SJSA1 (cell line): Measurements from ENCODE around the gene WSCD1. TPM values are rescaled to one million over a fixed set of nuclear protein-coding genes. Genes with fewer than 3 reads are reported as not detected.

Experiments used
- DNase-seq, 2 experiments: peaks; one replicate each; pipeline ENCODE4 v3.0.0-alpha.2; 2015 to 2020; ENCODE audit warnings: low spot score in 2 of 2, low read depth in 1 of 2
- H3K27ac ChIP-seq: fragments of 250-450 bp; sonication (Bioruptor Pico); 2 replicates; pipeline ENCODE4 v1.5.1; 2020; ENCODE audit warnings: mild to moderate bottlenecking, moderate library complexity
- H3K27me3 ChIP-seq: fragments of 250-450 bp; sonication (Bioruptor Pico); replicated peaks from 2 replicates; pipeline ENCODE4 v1.5.1; 2020; ENCODE audit warnings: mild to moderate bottlenecking, moderate library complexity
- H3K36me3 ChIP-seq: fragments of 250-450 bp; sonication (Bioruptor Pico); 2 replicates; pipeline ENCODE4 v1.5.1; 2020; ENCODE audit warnings: mild to moderate bottlenecking
- H3K4me1 ChIP-seq: fragments of 250-450 bp; sonication (Bioruptor Pico); replicated peaks from 2 replicates; pipeline ENCODE4 v1.6.1; 2021; ENCODE audit warnings: mild to moderate bottlenecking
- H3K4me3 ChIP-seq: fragments of 250-450 bp; sonication (Bioruptor Pico); 2 replicates; pipeline ENCODE4 v1.5.1; 2020; ENCODE audit warnings: mild to moderate bottlenecking
- H3K9me3 ChIP-seq: fragments of 250-450 bp; sonication (Bioruptor Pico); replicated peaks from 2 replicates; pipeline ENCODE4 v1.5.1; 2020; ENCODE audit warnings: mild to moderate bottlenecking
- total RNA-seq: library from RNA; depleted of rRNA; stranded (reverse); fragments of >200 nt; shearing (Covaris generic); gene quantifications from 2 replicates; pipeline ENCODE4 v1.2.3, GENCODE V29; 2014

Gene WSCD1
- total RNA-seq, 1 experiment from 2014 or later, result 0.32 TPM

DNA sequence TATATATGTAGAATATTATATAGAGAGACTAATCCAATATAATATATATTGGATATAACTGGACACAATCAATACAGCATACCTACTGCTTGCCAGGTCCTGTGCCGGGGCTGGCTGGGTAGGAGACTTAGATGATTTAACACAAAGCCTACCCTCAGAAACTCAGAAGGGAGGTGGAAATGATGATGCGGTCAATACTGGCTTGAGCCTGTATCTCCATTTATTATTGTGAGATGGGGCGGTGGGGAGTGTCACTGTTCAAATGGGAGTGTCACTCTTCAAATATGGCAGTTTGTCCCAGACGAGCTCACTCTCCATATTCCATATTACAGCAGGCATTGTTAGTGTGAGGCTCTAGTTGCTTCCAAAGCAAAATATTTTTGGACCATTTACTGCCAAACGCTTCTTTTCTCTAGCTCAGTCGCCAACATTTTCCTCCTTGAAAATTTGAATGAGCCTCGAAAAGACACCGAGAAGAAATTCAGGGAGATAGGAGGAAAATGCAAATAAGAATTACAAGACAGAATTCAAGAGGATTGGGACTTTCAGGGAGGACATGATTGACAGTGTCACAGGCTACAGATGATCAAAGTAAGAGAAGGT, 70.7 kb downstream of the WSCD1 start:
- H3K9me3 ChIP-seq, result 0 out of 2 replicates have a peak, but pooled peaks cover 2% of the 10 kb centered on the region
- no peaks in the 10 kb centered on the region for H3K27me3 ChIP-seq
- no peak for DNase-seq
- no peaks in the 10 kb centered on the region for H3K36me3 ChIP-seq
- no peak overlapping the region for H3K4me3 ChIP-seq
- H3K4me1 ChIP-seq, result no peaks in the 10 kb centered on the region
- H3K27ac ChIP-seq, result no peak overlapping the region

DNA sequence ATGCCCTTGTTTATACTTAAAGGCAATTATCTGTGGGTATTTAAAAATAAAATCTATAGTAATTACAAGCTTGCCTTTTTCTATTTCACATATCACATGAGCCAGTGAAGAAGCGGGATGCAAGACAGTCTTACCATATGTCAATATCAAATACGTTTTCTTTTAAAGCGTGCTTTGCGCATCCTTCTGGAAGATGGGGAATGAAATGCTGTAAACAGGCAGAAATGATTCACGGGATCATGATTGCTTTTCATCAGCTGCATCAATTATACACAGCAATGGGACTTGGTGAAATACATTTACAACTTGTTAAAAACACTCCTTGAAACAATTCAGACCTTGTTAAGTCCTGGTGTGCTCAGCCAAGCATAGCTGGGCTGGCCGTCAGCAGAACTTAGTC, 72.5 kb downstream of the WSCD1 start:
- Histone ChIP-seq H3K27ac (no peak overlapping the region), H3K4me3 (no peak overlapping the region), H3K27me3 (no peaks in the 10 kb centered on the region), H3K4me1 (no peaks in the 10 kb centered on the region), H3K36me3 (no peaks in the 10 kb centered on the region), H3K9me3 (0 out of 2 replicates have a peak, but pooled peaks cover 2% of the 10 kb centered on the region)
- no peak for DNase-seq

DNA sequence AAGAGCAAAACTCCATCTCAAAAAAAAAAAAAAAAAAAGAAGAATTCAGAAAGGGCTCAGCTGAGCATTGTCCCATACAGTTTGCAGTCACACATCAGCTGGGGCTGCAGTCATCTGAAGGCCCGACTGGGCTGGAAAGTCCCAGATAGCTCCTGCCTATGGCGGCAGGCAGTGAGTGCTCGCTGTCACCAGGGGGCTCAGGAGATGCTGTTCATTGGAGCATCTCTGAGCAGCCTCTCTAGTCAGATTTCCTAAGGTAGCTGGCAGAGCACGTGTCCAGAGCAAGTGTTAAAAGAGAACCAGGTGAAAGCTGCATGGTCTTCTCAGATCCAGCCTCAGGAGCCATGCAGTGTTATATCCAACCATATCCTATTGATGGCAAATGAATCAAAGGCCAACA, 75.8 kb downstream of the WSCD1 start:
- Histone ChIP-seq H3K4me3 (no peak overlapping the region), H3K4me1 (no peaks in the 10 kb centered on the region), H3K9me3 (0 out of 2 replicates have a peak, but pooled peaks cover 2% of the 10 kb centered on the region), H3K27ac (no peak overlapping the region), H3K27me3 (no peaks in the 10 kb centered on the region), H3K36me3 (no peaks in the 10 kb centered on the region)
- no peak for DNase-seq

DNA sequence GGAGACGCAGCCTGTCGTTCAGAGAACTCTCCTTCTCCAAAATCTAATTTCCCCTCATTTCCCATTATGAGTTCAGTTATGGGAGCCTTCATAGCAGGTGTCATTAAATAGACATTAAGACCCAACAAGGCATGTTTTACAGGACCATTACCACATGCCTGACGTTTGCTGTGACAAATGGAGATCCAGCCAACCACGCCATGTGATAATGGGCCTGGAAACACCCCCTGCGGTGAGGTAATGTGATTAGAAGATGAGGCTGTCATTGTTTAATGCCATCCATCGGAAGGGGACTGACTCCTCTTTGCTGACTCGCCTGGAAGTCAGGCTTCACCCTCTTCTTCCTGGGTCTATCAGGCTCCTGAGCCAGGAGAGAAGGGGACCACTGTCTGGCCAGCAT, 76.9 kb downstream of the WSCD1 start:
- Histone ChIP-seq H3K9me3 (0 out of 2 replicates have a peak, but pooled peaks cover 2% of the 10 kb centered on the region), H3K4me3 (no peak overlapping the region), H3K36me3 (no peaks in the 10 kb centered on the region), H3K4me1 (no peaks in the 10 kb centered on the region), H3K27ac (no peak overlapping the region), H3K27me3 (no peaks in the 10 kb centered on the region)
- no peak for DNase-seq

DNA sequence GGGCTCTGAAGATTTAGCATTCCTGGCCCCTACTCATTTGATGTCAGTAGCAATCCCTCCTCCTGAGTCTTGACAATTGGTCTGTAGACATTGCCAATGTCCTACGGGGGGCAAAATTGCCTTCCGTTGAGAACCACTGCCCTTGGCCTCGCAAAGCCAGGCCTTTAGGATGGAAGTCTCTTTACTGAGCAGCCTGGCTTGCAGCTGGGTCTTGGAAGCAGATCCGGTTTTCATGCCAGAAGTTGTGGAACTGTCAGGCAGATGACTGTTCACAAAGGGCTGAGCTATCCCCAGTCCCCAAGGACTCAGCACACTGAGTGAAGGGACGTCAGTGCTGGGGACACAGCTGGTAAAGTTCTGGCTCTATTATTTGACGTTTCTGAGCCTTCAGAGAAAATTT, 83.2 kb downstream of the WSCD1 start:
- DNase-seq, result no peak
- Histone ChIP-seq H3K27me3 (no peaks in the 10 kb centered on the region), H3K36me3 (no peaks in the 10 kb centered on the region), H3K4me1 (no peaks in the 10 kb centered on the region), H3K27ac (no peak overlapping the region), H3K9me3 (no peaks in the 10 kb centered on the region), H3K4me3 (no peak overlapping the region)

DNA sequence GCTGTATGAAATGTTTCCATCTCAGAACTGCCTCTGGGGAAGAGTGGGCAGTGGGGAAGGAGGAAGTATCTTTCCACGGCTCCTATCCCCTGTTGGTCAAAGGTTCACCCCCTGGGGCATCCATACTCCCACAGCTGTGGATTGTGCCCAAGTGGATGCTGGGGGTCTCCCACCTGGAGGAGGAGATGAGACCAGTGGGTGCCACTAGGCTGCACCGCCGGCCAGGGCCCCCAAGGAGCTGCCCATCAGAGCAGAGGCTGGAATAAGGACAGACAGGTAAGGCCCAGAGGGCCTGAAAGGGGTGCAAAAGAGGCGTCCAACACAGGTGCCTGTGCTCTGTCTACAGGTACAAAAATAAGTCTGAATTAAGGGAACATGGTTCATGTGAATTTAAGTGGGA, 87.5 kb downstream of the WSCD1 start:
- DNase-seq, result no peak
- H3K27me3 ChIP-seq, result peaks cover 11% of the 10 kb centered on the region; the same call in 1 of the 2 replicates
- no peak overlapping the region for H3K4me3 ChIP-seq
- no peaks in the 10 kb centered on the region for H3K4me1 ChIP-seq
- no peaks in the 10 kb centered on the region for H3K9me3 ChIP-seq
- H3K27ac ChIP-seq, result no peak overlapping the region
- H3K36me3 ChIP-seq, result no peaks in the 10 kb centered on the region

DNA sequence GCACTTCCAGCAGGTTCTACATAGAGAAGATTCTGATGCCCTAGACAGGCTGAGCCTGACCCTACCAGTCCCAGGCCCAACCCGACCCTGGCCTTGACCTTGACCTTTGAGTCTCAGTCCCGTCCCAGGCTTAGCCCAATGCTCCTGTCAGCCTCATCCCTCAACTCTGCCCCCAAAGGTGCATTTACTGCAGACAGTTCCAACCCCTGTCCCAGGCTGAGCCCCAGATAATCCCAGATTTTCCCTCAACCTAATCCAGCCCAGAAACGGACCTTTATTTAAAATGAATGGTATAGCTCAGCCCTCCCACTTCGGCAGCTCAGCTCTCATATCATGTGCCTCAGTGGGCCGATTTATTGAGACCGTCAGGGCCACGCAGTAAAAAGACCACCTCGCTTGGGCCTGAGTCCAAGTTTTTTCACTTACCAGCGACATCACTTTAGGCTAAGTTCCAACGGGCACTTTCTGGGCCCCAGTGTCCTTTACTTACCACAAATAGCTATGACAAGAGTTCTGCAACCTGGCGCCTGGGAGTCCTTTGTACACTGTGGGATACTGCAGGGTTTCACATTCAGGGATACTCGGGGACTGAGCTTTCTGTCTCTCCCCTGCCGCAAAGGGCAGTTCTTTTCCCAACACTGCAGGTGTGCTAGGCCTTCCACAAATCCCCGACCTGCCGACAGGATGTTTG, 89.5 kb downstream of the WSCD1 start:
- H3K9me3 ChIP-seq, result no peaks in the 10 kb centered on the region
- DNase-seq, result no peak
- H3K4me1 ChIP-seq, result no peaks in the 10 kb centered on the region
- H3K4me3 ChIP-seq, result no peak overlapping the region
- no peak overlapping the region for H3K27ac ChIP-seq
- H3K27me3 ChIP-seq, result peaks cover 11% of the 10 kb centered on the region; the same call in 1 of the 2 replicates
- no peaks in the 10 kb centered on the region for H3K36me3 ChIP-seq

DNA sequence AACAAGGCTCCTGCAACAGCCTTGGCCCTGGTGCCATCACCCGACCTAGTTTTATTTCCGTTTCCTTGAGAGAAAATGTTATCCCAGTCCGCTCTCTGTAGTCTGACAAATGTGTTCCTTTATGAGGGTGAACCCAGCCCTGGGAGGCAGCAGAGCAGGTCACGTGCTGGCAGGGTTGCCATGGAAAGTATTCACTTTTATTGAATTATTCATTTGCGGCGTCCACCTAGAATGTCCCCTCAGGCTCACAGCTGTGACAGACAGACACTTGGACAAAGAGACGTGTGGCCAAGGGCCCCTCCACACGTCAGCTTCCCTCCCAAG, 90.0 kb downstream of the WSCD1 start:
- Histone ChIP-seq H3K36me3 (no peaks in the 10 kb centered on the region), H3K27me3 (peaks cover 11% of the 10 kb centered on the region; the same call in 1 of the 2 replicates), H3K4me1 (no peaks in the 10 kb centered on the region), H3K27ac (no peak overlapping the region), H3K4me3 (no peak overlapping the region), H3K9me3 (no peaks in the 10 kb centered on the region)
- DNase-seq, result no peak

DNA sequence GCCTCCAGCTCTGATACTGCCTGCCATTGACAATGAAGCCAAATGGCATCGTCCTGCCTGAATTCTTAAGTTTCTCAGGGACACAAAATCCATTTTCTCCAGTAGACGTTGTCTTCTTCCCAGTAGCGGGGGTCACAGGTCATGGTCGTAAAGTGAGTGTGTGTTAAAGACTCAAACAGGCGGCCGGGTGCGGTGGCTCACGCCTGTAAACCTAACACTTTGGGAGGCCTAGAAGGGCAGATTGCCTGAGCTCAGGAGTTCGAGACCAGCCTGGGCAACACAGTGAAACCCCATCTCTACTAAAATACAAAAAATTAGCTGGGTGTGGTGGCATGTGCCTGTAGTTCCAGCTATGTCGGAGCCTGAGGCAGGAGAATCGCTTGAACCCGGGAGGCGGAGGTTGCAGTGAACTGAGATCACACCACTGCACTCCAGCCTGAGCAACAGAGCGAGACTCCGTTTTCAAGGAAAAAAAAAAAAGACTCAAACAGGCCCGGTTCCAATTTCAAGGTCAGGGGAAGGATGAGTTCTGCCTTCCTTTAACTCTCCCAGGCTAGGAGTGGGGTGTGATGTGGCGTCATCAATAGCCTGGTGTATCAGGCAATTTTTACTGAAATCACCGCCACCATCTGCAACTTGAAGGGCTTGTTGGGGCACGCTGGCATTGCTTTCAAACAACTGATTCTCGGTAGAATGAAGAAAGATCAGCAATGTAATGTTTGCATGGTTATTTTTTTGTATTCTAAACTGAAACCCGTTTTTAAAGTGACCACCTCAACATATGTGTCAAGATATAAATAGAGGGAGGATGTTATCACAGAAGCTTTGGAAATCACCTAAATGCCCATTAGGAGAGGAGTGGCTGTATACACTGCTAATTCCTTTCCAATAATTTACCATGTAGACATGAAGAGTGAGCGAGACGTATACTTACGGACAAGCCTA, 91.0 kb downstream of the WSCD1 start:
- Histone ChIP-seq H3K4me1 (no peaks in the 10 kb centered on the region), H3K27ac (no peak overlapping the region), H3K4me3 (no peak overlapping the region), H3K27me3 (peaks cover 11% of the 10 kb centered on the region; the same call in 1 of the 2 replicates), H3K9me3 (no peaks in the 10 kb centered on the region), H3K36me3 (no peaks in the 10 kb centered on the region)
- no peak for DNase-seq

DNA sequence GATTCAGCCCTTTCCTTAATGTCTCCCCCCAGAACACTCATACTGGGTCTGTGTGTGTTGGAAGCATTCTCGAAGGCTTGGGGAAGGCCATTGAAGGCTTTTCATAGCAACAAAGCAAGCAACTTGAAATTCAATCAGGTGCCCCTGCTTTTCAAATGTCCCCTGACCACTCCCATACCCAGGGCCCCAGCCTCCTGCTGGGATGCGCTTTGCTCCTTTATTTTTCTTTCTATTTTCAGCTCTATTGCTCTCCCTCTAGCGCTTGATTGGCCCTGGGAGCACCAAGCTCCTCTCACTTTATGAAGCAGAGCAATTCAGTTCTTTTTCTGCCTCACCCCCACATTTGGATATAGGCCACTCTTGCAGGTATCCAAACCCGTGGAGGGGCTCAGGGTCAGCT, 92.0 kb downstream of the WSCD1 start:
- Histone ChIP-seq H3K27ac (no peak overlapping the region), H3K27me3 (peaks cover 11% of the 10 kb centered on the region; the same call in 1 of the 2 replicates), H3K4me3 (no peak overlapping the region), H3K4me1 (no peaks in the 10 kb centered on the region), H3K9me3 (no peaks in the 10 kb centered on the region), H3K36me3 (no peaks in the 10 kb centered on the region)
- DNase-seq, result no peak

DNA sequence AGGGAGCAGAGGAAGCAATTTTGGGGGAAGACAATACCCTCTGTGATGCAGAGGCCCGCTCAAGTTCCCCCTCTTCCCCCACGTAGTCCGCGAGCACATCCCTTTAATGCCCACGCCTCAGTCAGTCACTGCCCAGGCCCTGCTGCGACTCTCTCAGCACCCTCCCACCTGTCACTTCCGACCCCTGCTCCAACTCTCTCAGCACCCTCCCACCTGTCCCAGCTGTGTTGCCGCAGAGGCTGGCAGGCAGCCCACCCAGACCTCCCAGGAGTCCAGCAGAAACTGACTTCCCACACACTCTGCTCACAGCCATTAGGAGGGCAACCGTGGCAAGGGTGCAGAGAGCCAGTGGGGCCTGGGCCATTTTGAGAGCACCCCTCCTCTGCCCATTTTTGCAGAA, 92.7 kb downstream of the WSCD1 start:
- Histone ChIP-seq H3K27me3 (peaks cover 11% of the 10 kb centered on the region; the same call in 1 of the 2 replicates), H3K9me3 (no peaks in the 10 kb centered on the region), H3K4me1 (no peaks in the 10 kb centered on the region), H3K4me3 (no peak overlapping the region), H3K27ac (no peak overlapping the region), H3K36me3 (no peaks in the 10 kb centered on the region)
- DNase-seq, result no peak

DNA sequence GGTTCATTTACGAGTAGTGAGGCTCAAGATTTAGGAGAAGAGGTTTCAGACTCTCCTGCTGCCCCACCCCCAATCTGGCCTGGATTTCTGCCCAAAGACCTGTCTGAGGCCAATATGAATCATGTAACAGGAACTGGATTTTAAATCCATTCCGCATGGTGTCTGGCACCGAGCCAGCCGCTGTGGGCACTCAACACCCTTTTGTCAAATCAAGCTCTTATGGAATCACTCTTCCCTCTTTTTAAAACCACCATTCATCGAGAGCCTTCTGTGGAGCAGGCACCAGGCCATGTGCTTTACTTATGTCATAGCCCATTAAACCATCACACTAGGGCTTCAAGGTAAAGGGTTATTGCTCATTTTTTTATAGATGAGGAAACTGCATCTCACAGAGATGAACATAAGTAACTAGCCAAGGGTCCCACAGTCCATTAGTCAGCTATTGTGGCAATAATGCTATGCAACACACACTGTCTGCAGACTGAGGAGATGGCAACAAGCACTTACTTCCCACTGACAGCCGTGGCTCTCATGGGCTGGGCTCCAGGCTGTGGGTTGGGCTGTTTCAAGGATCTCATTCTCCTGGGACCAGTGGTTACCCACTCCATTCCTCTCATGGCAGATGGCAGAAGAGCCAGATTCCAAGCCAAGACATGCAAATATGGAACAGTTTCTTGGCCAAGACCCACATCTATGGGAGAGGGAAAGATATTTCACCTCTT, 93.6 kb downstream of the WSCD1 start:
- Histone ChIP-seq H3K36me3 (no peaks in the 10 kb centered on the region), H3K4me3 (no peak overlapping the region), H3K27me3 (peaks cover 11% of the 10 kb centered on the region; the same call in 1 of the 2 replicates), H3K9me3 (no peaks in the 10 kb centered on the region), H3K4me1 (no peaks in the 10 kb centered on the region), H3K27ac (no peak overlapping the region)
- DNase-seq, result no peak

DNA sequence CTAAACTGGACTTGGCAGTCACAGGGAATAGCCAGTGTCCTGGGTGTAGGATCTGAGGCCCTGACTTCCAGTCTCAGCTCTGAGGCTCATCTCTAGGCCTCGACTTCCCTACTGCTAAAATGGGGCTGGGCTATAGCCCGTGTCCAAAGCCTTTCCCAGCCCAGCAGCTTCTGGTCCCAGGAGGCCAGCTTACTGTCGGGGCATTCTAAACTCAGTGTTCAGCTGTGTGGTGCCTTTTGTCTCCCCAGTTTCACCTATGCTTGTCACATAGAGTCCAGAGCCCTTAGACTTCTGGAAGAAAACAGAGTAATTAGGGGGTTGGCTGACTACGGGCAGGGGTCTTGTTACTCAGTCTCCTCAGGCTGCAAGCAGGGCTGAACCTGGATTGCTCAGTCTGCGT, 94.8 kb downstream of the WSCD1 start:
- H3K9me3 ChIP-seq, result no peaks in the 10 kb centered on the region
- no peaks in the 10 kb centered on the region for H3K4me1 ChIP-seq
- no peak overlapping the region for H3K4me3 ChIP-seq
- peaks cover 9% of the 10 kb centered on the region; the same call in 1 of the 2 replicates for H3K27me3 ChIP-seq
- no peak overlapping the region for H3K27ac ChIP-seq
- H3K36me3 ChIP-seq, result no peaks in the 10 kb centered on the region
- no peak for DNase-seq
